ENCODE data around the gene NPIPA1.
"Not testable (repeated sequence)": the region's sequence is repeated elsewhere in the genome, so short reads cannot be mapped to it uniquely, and the experiment has no call there.

DNA sequence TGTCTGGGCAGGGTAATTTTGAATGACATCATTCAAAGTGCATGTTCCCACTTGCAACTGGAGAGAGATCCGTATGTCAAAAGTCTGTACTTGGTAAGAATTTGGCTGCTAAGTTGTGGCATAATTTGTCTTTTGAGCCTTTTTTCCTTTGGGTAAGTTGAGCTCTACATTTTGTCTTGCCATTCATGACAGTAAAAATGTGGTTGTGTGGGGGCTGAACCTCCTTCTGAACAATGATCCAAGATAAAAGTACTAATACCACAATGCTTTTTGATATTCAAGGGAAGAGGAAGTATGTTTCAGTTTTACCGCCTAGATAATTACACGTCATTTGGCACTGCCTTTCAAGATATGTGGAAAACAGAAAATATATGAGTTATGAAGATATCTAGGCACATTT is 5.4 kb downstream of the NPIPA1 start:
- TF ChIP-seq POLR2AphosphoS2 (conservative IDR thresholded peaks at IDR 0.05; ENCODE audit: low read length); POLR2A (IDR thresholded peaks at IDR 0.05; ENCODE audit: low read length); BHLHE40 (IDR thresholded peaks at IDR 0.05; ENCODE audit: low read depth, low read length); EP300 (IDR thresholded peaks at IDR 0.05); MAZ (IDR thresholded peaks at IDR 0.05; ENCODE audit: borderline replicate concordance, low read depth, low read length); SMC3 (IDR thresholded peaks at IDR 0.05); RCOR1 (IDR thresholded peaks at IDR 0.05; ENCODE audit: low read depth, low read length); HDAC2 (IDR thresholded peaks at IDR 0.05); JUN (IDR thresholded peaks at IDR 0.05); RAD21 (conservative IDR thresholded peaks at IDR 0.05 in 1 of 2, IDR thresholded peaks at IDR 0.05 in 1 of 2); MYC (IDR thresholded peaks at IDR 0.05; ENCODE audit: borderline replicate concordance, low read length); CBX8 (IDR thresholded peaks at IDR 0.05): not testable (repeated sequence)
- TF ChIP-seq, protein P1, sequence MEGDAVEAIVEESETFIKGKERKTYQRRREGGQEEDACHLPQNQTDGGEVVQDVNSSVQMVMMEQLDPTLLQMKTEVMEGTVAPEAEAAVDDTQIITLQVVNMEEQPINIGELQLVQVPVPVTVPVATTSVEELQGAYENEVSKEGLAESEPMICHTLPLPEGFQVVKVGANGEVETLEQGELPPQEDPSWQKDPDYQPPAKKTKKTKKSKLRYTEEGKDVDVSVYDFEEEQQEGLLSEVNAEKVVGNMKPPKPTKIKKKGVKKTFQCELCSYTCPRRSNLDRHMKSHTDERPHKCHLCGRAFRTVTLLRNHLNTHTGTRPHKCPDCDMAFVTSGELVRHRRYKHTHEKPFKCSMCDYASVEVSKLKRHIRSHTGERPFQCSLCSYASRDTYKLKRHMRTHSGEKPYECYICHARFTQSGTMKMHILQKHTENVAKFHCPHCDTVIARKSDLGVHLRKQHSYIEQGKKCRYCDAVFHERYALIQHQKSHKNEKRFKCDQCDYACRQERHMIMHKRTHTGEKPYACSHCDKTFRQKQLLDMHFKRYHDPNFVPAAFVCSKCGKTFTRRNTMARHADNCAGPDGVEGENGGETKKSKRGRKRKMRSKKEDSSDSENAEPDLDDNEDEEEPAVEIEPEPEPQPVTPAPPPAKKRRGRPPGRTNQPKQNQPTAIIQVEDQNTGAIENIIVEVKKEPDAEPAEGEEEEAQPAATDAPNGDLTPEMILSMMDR (IDR thresholded peaks at IDR 0.05), result not testable (repeated sequence)
